GM12878 (cell line): ENCODE measurements around the gene DPAGT1. TPM values are rescaled to one million over a fixed set of nuclear protein-coding genes. Genes with fewer than 3 reads are reported as not detected.

Source experiments
- ATAC-seq: fragments of 200-7000 bp; cut with Tn5 transposase; 3 replicates; pipeline ENCODE4 v1.9.1; 2020; ENCODE audit warnings: mild to moderate bottlenecking, moderate library complexity
- BruUV-seq: library from RNA; stranded (reverse); fragments of 400-500 nt; replicated peaks from 2 replicates; lab custom pipeline; 2021; lab: Mats Ljungman, UMichigan
- CTCF ChIA-PET: fragments of 300-600 bp; sonication (Branson Sonifier 250); formaldehyde crosslinking; extraction: SDS; loops from one replicate; lab custom pipeline; 2021; ENCODE audit warnings: inconsistent platforms; lab: Yijun Ruan, JAX
- POLR2A ChIA-PET: fragments of 350-600 bp; formaldehyde crosslinking; extraction: SDS; loops from one replicate; lab custom pipeline; 2021; ENCODE audit warnings: inconsistent platforms; lab: Charles Lee
- RAD21 ChIA-PET: fragments of 300-600 bp; sonication (Branson Sonifier 250); formaldehyde crosslinking; loops from one replicate; lab custom pipeline; 2023; ENCODE audit warnings: antibody characterized with exemption; ENCODE audit not compliant: unreplicated experiment; lab: Charles Lee
- SMC1A ChIA-PET: fragments of 300-600 bp; sonication (Branson Sonifier 250); formaldehyde crosslinking; loops from one replicate; lab custom pipeline; 2023; ENCODE audit not compliant: unreplicated experiment, uncharacterized antibody; lab: Charles Lee
- DNase-seq: peaks from one replicate; pipeline ENCODE4 v3.0.0-alpha.2; 2011; ENCODE audit warnings: low read depth, low spot score
- FAIRE-seq: peaks from 3 replicates; lab custom pipeline; 2011; peaks lifted over from hg19 to GRCh38; lab: Jason Lieb, UNC
- H2AFZ ChIP-seq: 2 replicates; pipeline ENCODE4 v1.6.0; 2011; ENCODE audit warnings: low read depth, low read length, control low read depth; ENCODE audit not compliant: control insufficient read depth
- H3K27ac ChIP-seq: 2 replicates; pipeline ENCODE4 v1.5.1; 2011; ENCODE audit warnings: control low read depth; ENCODE audit not compliant: control insufficient read depth, insufficient read depth
- H3K27me3 ChIP-seq, 2 experiments: replicated peaks in 1 of 2; 2 replicates each; pipeline versions ENCODE4 v1.6.0 to v1.6.1; 2011; ENCODE audit warnings: low read length in 1 of 2; ENCODE audit not compliant: control insufficient read depth in 2 of 2, insufficient read depth in 2 of 2
- H3K36me3 ChIP-seq, 2 experiments: 2 replicates each; pipeline ENCODE4 v1.5.1; 2011; ENCODE audit warnings: low read length in 1 of 2; ENCODE audit not compliant: control insufficient read depth in 2 of 2, insufficient read depth in 2 of 2
- H3K4me1 ChIP-seq: 2 replicates; pipeline ENCODE4 v1.6.1; 2011; ENCODE audit warnings: mild to moderate bottlenecking, low read length, moderate library complexity, mixed read lengths; ENCODE audit not compliant: control insufficient read depth, insufficient read depth
- H3K4me2 ChIP-seq: 2 replicates; pipeline ENCODE4 v1.6.0; 2011; ENCODE audit warnings: control low read depth; ENCODE audit not compliant: control insufficient read depth, insufficient read depth
- H3K4me3 ChIP-seq: fragments of 200-600 bp; sonication (generic); 2 replicates; pipeline ENCODE4 v1.5.1; 2016
- H3K79me2 ChIP-seq: 2 replicates; pipeline ENCODE4 v1.6.0; 2011; ENCODE audit warnings: low read length; ENCODE audit not compliant: control insufficient read depth, insufficient read depth
- H3K9ac ChIP-seq: 2 replicates; pipeline ENCODE4 v1.8.0; 2011; ENCODE audit warnings: low read length, control low read depth, mixed read lengths; ENCODE audit not compliant: control insufficient read depth, insufficient read depth
- H3K9me3 ChIP-seq: replicated peaks from 3 replicates; pipeline ENCODE4 v1.5.1; 2011; ENCODE audit warnings: mild to moderate bottlenecking, low read length; ENCODE audit not compliant: control insufficient read depth, insufficient read depth
- H4K20me1 ChIP-seq: 2 replicates; pipeline ENCODE4 v1.6.0; 2011; ENCODE audit not compliant: control insufficient read depth, insufficient read depth
- ATF7 ChIP-seq: fragments of 450-650 bp; IDR thresholded peaks from 2 replicates; pipeline ENCODE4 v1.6.1; 2016; ENCODE audit warnings: low read depth, mild to moderate bottlenecking
- BACH1 ChIP-seq: fragments of 450-650 bp; IDR thresholded peaks from 2 replicates; pipeline ENCODE4 v1.6.1; 2017; ENCODE audit warnings: mild to moderate bottlenecking, borderline replicate concordance
- CHD1 ChIP-seq: IDR thresholded peaks from 2 replicates; pipeline ENCODE4 v1.6.1; 2012; ENCODE audit warnings: low read depth, low read length, improper control_type of control experiment
- CHD2 ChIP-seq: IDR thresholded peaks from 2 replicates; pipeline ENCODE4 v1.6.1; 2011; ENCODE audit warnings: low read depth, low read length, improper control_type of control experiment, borderline replicate concordance
- EGR1 ChIP-seq, 2 experiments: IDR thresholded peaks; 1 replicate in 1 of 2; 2 replicates in 1 of 2; pipeline ENCODE4 v1.6.1; 2011 to 2012; ENCODE audit warnings: low read depth in 2 of 2, low read length in 2 of 2, borderline replicate concordance in 1 of 2, mild to moderate bottlenecking in 1 of 2, moderate library complexity in 1 of 2
- GABPA ChIP-seq: IDR thresholded peaks from 2 replicates; pipeline ENCODE4 v1.6.1; 2014; ENCODE audit warnings: antibody characterized with exemption, low read depth, mild to moderate bottlenecking, inconsistent platforms
- LARP7 ChIP-seq: fragments of 450-650 bp; IDR thresholded peaks from 2 replicates; pipeline ENCODE4 v1.6.1; 2017; ENCODE audit warnings: mild to moderate bottlenecking
- MEF2A ChIP-seq: IDR thresholded peaks from 2 replicates; pipeline ENCODE4 v1.6.1; 2011; ENCODE audit warnings: low read depth, mild to moderate bottlenecking, low read length, moderate library complexity; ENCODE audit not compliant: insufficient read depth
- NRF1 ChIP-seq: conservative IDR thresholded peaks from 2 replicates; pipeline ENCODE4 v1.6.1; 2011; ENCODE audit warnings: mild to moderate bottlenecking, low read depth, low read length, improper control_type of control experiment
- PAX5 ChIP-seq: IDR thresholded peaks from 2 replicates; pipeline ENCODE4 v1.6.1; 2011; ENCODE audit warnings: low read depth, low read length, borderline replicate concordance
- RFX5 ChIP-seq: IDR thresholded peaks from 2 replicates; pipeline ENCODE4 v1.6.1; 2011; ENCODE audit warnings: low read depth, low read length, improper control_type of control experiment
- SIN3A ChIP-seq: IDR thresholded peaks from 2 replicates; pipeline ENCODE4 v1.6.1; 2012; ENCODE audit warnings: low read depth, low read length, improper control_type of control experiment
- SMARCA5 ChIP-seq: fragments of 450-650 bp; IDR thresholded peaks from 2 replicates; pipeline ENCODE4 v1.6.1; 2017; ENCODE audit warnings: mild to moderate bottlenecking
- TCF12 ChIP-seq: IDR thresholded peaks from 2 replicates; pipeline ENCODE4 v1.6.1; 2011; ENCODE audit warnings: low read depth, mild to moderate bottlenecking, low read length
- ZNF24 ChIP-seq: fragments of 450-650 bp; IDR thresholded peaks from 2 replicates; pipeline ENCODE4 v1.6.1; 2017; ENCODE audit warnings: antibody characterized with exemption, mild to moderate bottlenecking
- WGBS: methylation state at CpG from one replicate; pipeline ENCODE4 v1.1.6; 2016; ENCODE audit warnings: low lambda C conversion rate; ENCODE audit not compliant: insufficient replicate concordance, insufficient coverage; ENCODE audit errors: missing lambda C conversion rate; 5-methylcytosine and 5-hydroxymethylcytosine counted together
- in situ Hi-C: fragments of 300-500 bp; cut with MboI; formaldehyde crosslinking; loops from 9 replicates; pipeline ENCODE4 v1.14.3; 2018; ENCODE audit warnings: mixed read lengths
- intact Hi-C: fragments of 100-400 bp; cut with micrococcal nuclease; formaldehyde crosslinking; loops from one replicate; pipeline ENCODE4 v1.14.2; 2022; ENCODE audit not compliant: unreplicated experiment
- polyA plus RNA-seq, 11 experiments: library from polyadenylated mRNA; depleted of rRNA in 4 of 11; unstranded in 6 of 11; stranded (reverse) in 5 of 11; fragments of >200 nt; fragmentation: Nextera tagmentation in 4 of 11; fragmentation: Illumina TruSeq in 1 of 11; extraction: Ambion mirVana in 4 of 11; extraction: Trizol in 1 of 11; gene quantifications; 1 replicate in 1 of 11; 2 replicates in 10 of 11; pipeline versions ENCODE4 v1.2.1 to v1.2.3, GENCODE V29; 2011 to 2016; ENCODE audit warnings: inconsistent platforms in 2 of 11, missing spikeins in 2 of 11, low read depth in 1 of 11
- total RNA-seq, 4 experiments: library from RNA; depleted of rRNA in 3 of 4; stranded (reverse); fragments of >200 nt in 3 of 4; fragmentation: Illumina TruSeq in 1 of 4; extraction: Trizol in 1 of 4; gene quantifications; 2 replicates each; pipeline versions ENCODE4 v1.2.1 to v1.2.3, GENCODE V29; 2013 to 2021

Gene DPAGT1
- total and polyA plus RNA-seq, 10 of the 15 experiments (the other 5 are each of a cell fraction or from before 2014, with no cell fraction given) = 20.5 to 95.6 (median 54.3) TPM

DNA sequence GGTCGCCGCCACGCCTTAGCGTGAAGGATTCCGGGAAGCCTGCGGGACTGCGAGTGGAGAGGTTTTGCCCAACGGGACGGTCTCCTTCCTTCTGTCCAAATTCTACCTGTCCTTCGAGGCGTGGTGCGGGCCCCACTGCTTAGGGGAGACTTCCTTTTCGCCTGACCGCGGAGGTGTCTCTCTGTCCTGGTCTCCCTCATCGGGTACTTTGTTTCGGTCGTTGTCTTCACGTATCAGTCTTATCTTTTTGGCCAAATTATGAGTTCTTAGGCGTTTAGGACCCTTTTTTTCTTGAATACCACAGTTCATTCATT, 20.1 kb upstream of the DPAGT1 start:
- TF ChIP-seq CHD1 (no peak), LARP7 (0 out of 2 replicates have a peak, but pooled peaks have one; percentile 80)
- Histone ChIP-seq H3K27me3 (no peaks in the 10 kb centered on the region), H3K79me2 (peaks cover 21% of the 10 kb centered on the region), H3K36me3 (peaks cover 0 to 4% of the 10 kb centered on the region in 2 experiments; a peak in 2 of 4 replicates), H3K4me1 (peaks cover 13% of the 10 kb centered on the region), H3K9me3 (no peaks in the 10 kb centered on the region), H4K20me1 (no peaks in the 10 kb centered on the region), H3K27ac (peak overlapping the region; percentile 51), H3K4me3 (peak overlapping the region; percentile 92), H2AFZ (peak overlapping the region; percentile 85), H3K9ac (peak overlapping the region; percentile 72), H3K4me2 (peak overlapping the region; percentile 83)
- RAD21 ChIA-PET = interaction anchor here (0.6 to 2.6 kb wide), 8 partner anchors 15 to 330 kb away, joined by 3 to 22 read pairs (median 6); partner anchors contain the start of genes C2CD2L, DDX6, DPAGT1 and HMBS
- FAIRE-seq (no peak), ATAC-seq (peak; percentile 26), DNase-seq (no peak)
- in situ Hi-C loops = no loop called here
- under 1% methylated on average over 20 of the region's 20 CpGs for WGBS
- intact Hi-C loops = no loop called here
- CTCF ChIA-PET = interaction anchor here (0.6 to 2.2 kb wide), 11 partner anchors 10 to 173 kb away, joined by 3 to 9 read pairs (median 4); partner anchors contain the start of gene C2CD2L
- TSS peak; percentile 87 for BruUV-seq
- POLR2A ChIA-PET = interaction anchor here (0.7 to 6.9 kb wide), 10 partner anchors 12 to 390 kb away, joined by 3 to 76 read pairs (median 6); partner anchors contain the start of genes C2CD2L, DPAGT1, HMBS and HYOU1
- SMC1A ChIA-PET = interaction anchor here (0.8 to 5.0 kb wide), 10 partner anchors 10 to 199 kb away, joined by 3 to 32 read pairs (median 4); partner anchors contain the start of genes C2CD2L and DPAGT1

- no peaks in the 10 kb centered on the region for H4K20me1 ChIP-seq
- POLR2A ChIA-PET = interaction anchor here (0.7 to 6.9 kb wide), 12 partner anchors 12 to 391 kb away, joined by 3 to 76 read pairs (median 5); partner anchors contain the start of genes C2CD2L, CENATAC, DPAGT1 and HMBS
- H3K9ac ChIP-seq = peak within 1 kb of the TSS; percentile 72
- peaks cover 21% of the 10 kb centered on the region for H3K79me2 ChIP-seq
- RAD21 ChIA-PET = interaction anchor here (0.6 to 2.6 kb wide), 9 partner anchors 12 to 330 kb away, joined by 3 to 22 read pairs (median 5); partner anchors contain the start of genes C2CD2L, DDX6, DPAGT1 and HMBS
- peak within 1 kb of the TSS; percentile 88 for H2AFZ ChIP-seq
- in situ Hi-C loops = no loop called here
- SMC1A ChIA-PET = interaction anchor here (0.7 to 5.0 kb wide), 12 partner anchors 10 to 203 kb away, joined by 3 to 32 read pairs (median 3); partner anchors contain the start of gene DPAGT1
- peak; percentile 99 for ATAC-seq
- no peaks in the 10 kb centered on the region for H3K9me3 ChIP-seq
- no TSS peak for BruUV-seq
- CTCF ChIA-PET = interaction anchor here (0.6 to 2.2 kb wide), 13 partner anchors 9 to 201 kb away, joined by 3 to 9 read pairs (median 5); partner anchors contain the start of genes C2CD2L and DPAGT1
- peak within 1 kb of the TSS; percentile 92 for H3K4me3 ChIP-seq
- peak within 1 kb of the TSS; percentile 65 for H3K27ac ChIP-seq
- FAIRE-seq = peak; percentile 99
- WGBS = under 1% methylated on average over 54 of the region's 54 CpGs
- peaks cover 13% of the 10 kb centered on the region for H3K4me1 ChIP-seq
- H3K27me3 ChIP-seq = no peaks in the 10 kb centered on the region
- DNase-seq = peak; percentile 99
- H3K36me3 ChIP-seq = peaks cover 0 to under 1% of the 10 kb centered on the region in 2 experiments; a peak in 3 of 4 replicates
- peak within 1 kb of the TSS; percentile 90 for H3K4me2 ChIP-seq
- intact Hi-C loops = no loop called here
- peak; percentile 8; the same call in 1 of the 2 replicates for TF ChIP-seq BACH1
- peak; percentile 23; the same call in 1 of the 2 replicates for TF ChIP-seq ZNF24
- peak; percentile 77 for TF ChIP-seq SIN3A
- peak; percentile 80 for TF ChIP-seq PAX5
- TF ChIP-seq ATF7 = peak; percentile 58
- no peak for TF ChIP-seq RFX5
- TF ChIP-seq EGR1 (IDR thresholded peaks at IDR 0.05; ENCODE audit: borderline replicate concordance in 1 of 2, low read depth in 2 of 2, low read length in 2 of 2) = peak in 1 of 2 experiments; percentile 91; a peak in 2 of 3 replicates
- no peak for TF ChIP-seq SMARCA5
- TF ChIP-seq MEF2A = no peak
- 0 out of 2 replicates have a peak, but pooled peaks have one; percentile 38 for TF ChIP-seq TCF12
- TF ChIP-seq CHD2 = peak; percentile 91
- peak; percentile 100 for TF ChIP-seq NRF1
- peak; percentile 85 for TF ChIP-seq GABPA
These were observed 19.6 kb upstream of the DPAGT1 start, which contains the start of gene HINFP for GRCh38 chr11:119121008-119121810. Gene HINFP (plus strand): TSS chr11:119121580. CDS start chr11:119126945, 5,365 bp downstream.
